Measurements from ENCODE around the gene DNASE1.
A peak's percentile ranks its signal among the peaks of the same experiment; 100 is the strongest.

The DNASE1 gene

GRCh38 chr16:3665508-3665907 lies 11.0 kb downstream of the DNASE1 start:
- DNase-seq = no peak

- no peak for DNase-seq
These were observed 14.1 kb downstream of the DNASE1 start for GRCh38 chr16:3668626-3669025.

- DNase-seq = no peak
These were observed 14.6 kb downstream of the DNASE1 start for GRCh38 chr16:3669082-3669481.

GRCh38 chr16:3670711-3671110 lies 16.2 kb downstream of the DNASE1 start:
- DNase-seq = no peak

GRCh38 chr16:3671424-3671823 lies 16.9 kb downstream of the DNASE1 start:
- no peak for DNase-seq

GRCh38 chr16:3672571-3673041 lies 18.1 kb downstream of the DNASE1 start:
- no peak for DNase-seq

GRCh38 chr16:3673201-3673600 lies 18.7 kb downstream of the DNASE1 start:
- no peak for DNase-seq

- no peak for DNase-seq
These were observed 19.3 kb downstream of the DNASE1 start for GRCh38 chr16:3673676-3674377.

- DNase-seq = no peak
These were observed 20.2 kb downstream of the DNASE1 start for GRCh38 chr16:3674513-3675295.

GRCh38 chr16:3675601-3676130 lies 21.2 kb downstream of the DNASE1 start:
- no peak for DNase-seq

GRCh38 chr16:3677994-3678393 lies 23.5 kb downstream of the DNASE1 start:
- DNase-seq = peak; percentile 16 to 61

- no peak for DNase-seq
These were observed 26.7 kb downstream of the DNASE1 start for GRCh38 chr16:3681206-3681605.

GRCh38 chr16:3687021-3687420 lies 32.5 kb downstream of the DNASE1 start:
- DNase-seq = no peak

GRCh38 chr16:3687792-3688191 lies 33.3 kb downstream of the DNASE1 start:
- no peak for DNase-seq

- DNase-seq = no peak
These were observed 35.2 kb downstream of the DNASE1 start for GRCh38 chr16:3689731-3690130.

- DNase-seq = peak; percentile 33 to 66
These were observed 36.0 kb downstream of the DNASE1 start for GRCh38 chr16:3690470-3690928.

- no peak for DNase-seq
These were observed 36.7 kb downstream of the DNASE1 start for GRCh38 chr16:3690980-3691720.

- no peak for DNase-seq
These were observed 37.3 kb downstream of the DNASE1 start for GRCh38 chr16:3691761-3692160.

- no peak for DNase-seq
These were observed 39.6 kb downstream of the DNASE1 start for GRCh38 chr16:3694051-3694450.

- peak; percentile 59 to 70 for DNase-seq
These were observed 41.3 kb downstream of the DNASE1 start for GRCh38 chr16:3695610-3696369.

- no peak for DNase-seq
These were observed 42.1 kb downstream of the DNASE1 start for GRCh38 chr16:3696425-3697218.

- no peak for DNase-seq
These were observed 44.5 kb downstream of the DNASE1 start for GRCh38 chr16:3698941-3699340.

Measured in NCI-H526 (cell line).